Nephron progenitor cell (in vitro differentiated cells): ENCODE results near the gene OR51M1.
"Not testable (repeated sequence)": the region's sequence is repeated elsewhere in the genome, so short reads cannot be mapped to it uniquely, and the experiment has no call there.

ENCODE experiments used
- DNase-seq: peaks from one replicate; pipeline ENCODE4 v3.0.0; 2021
- H3K27ac Mint-ChIP-seq: 2 replicates; pipeline ENCODE4 v1.8.0; 2021; ENCODE audit warnings: mild to moderate bottlenecking, moderate library complexity, mixed read lengths
- H3K27me3 Mint-ChIP-seq: 2 replicates; pipeline ENCODE4 v1.8.0; 2021; ENCODE audit warnings: mild to moderate bottlenecking, low read depth, mixed read lengths; ENCODE audit not compliant: poor library complexity
- H3K36me3 Mint-ChIP-seq: 2 replicates; pipeline ENCODE4 v1.8.0; 2021; ENCODE audit warnings: low read depth, mixed read lengths
- H3K4me1 Mint-ChIP-seq: 2 replicates; pipeline ENCODE4 v1.8.0; 2021; ENCODE audit warnings: mixed read lengths
- H3K4me3 Mint-ChIP-seq: 2 replicates; pipeline ENCODE4 v1.8.0; 2021; ENCODE audit warnings: mild to moderate bottlenecking, moderate library complexity, mixed read lengths
- H3K9me3 Mint-ChIP-seq: 2 replicates; pipeline ENCODE4 v1.8.0; 2021; ENCODE audit warnings: mild to moderate bottlenecking, moderate library complexity, mixed read lengths
- CTCF ChIP-seq: fragments of 200-600 bp; sonication (generic); IDR thresholded peaks from 2 replicates; pipeline ENCODE4 v1.5.0; 2021; ENCODE audit warnings: antibody characterized with exemption

The OR51M1 gene

GRCh38 chr11:5383576-5383975 is at the start of gene OR51M1:
TSS of gene OR51M1 (plus strand) at chr11:5383812. CDS start at chr11:5389399, 5,587 bp downstream.
- Mint-ChIP-seq H3K27me3 (no peaks in the 10 kb centered on the region), H3K4me3 (no peak within 1 kb of the TSS), H3K4me1 (peaks cover 8% of the 10 kb centered on the region), H3K36me3 (no peaks in the 10 kb centered on the region), H3K27ac (no peak within 1 kb of the TSS), H3K9me3 (no peaks in the 10 kb centered on the region)
- TF ChIP-seq CTCF: no peak
- DNase-seq: no peak

GRCh38 chr11:5335170-5335569 is 48.4 kb upstream of the OR51M1 start:
- no peak for TF ChIP-seq CTCF
- Mint-ChIP-seq H3K27ac (no peak overlapping the region), H3K27me3 (peaks cover 11% of the 10 kb centered on the region), H3K9me3 (no peaks in the 10 kb centered on the region), H3K4me3 (no peak overlapping the region), H3K4me1 (no peaks in the 10 kb centered on the region), H3K36me3 (no peaks in the 10 kb centered on the region)
- DNase-seq: no peak

- H3K9me3 Mint-ChIP-seq: no peaks in the 10 kb centered on the region
- DNase-seq: no peak
- no peak overlapping the region for H3K4me3 Mint-ChIP-seq
- H3K27ac Mint-ChIP-seq: no peak overlapping the region
- H3K36me3 Mint-ChIP-seq: no peaks in the 10 kb centered on the region
- H3K4me1 Mint-ChIP-seq: no peaks in the 10 kb centered on the region
- TF ChIP-seq CTCF: no peak
- peaks cover 11% of the 10 kb centered on the region for H3K27me3 Mint-ChIP-seq
Observed at GRCh38 chr11:5336331-5336730, 47.3 kb upstream of the OR51M1 start.

GRCh38 chr11:5337253-5337652 is 46.4 kb upstream of the OR51M1 start:
- H3K9me3 Mint-ChIP-seq, H3K4me1 Mint-ChIP-seq, H3K27ac Mint-ChIP-seq, DNase-seq, H3K36me3 Mint-ChIP-seq, H3K4me3 Mint-ChIP-seq: not testable (repeated sequence)
- H3K27me3 Mint-ChIP-seq: peaks cover 11% of the 10 kb centered on the region

- DNase-seq: no peak
- no peaks in the 10 kb centered on the region for H3K4me1 Mint-ChIP-seq
- H3K36me3 Mint-ChIP-seq: no peaks in the 10 kb centered on the region
- TF ChIP-seq CTCF: no peak
- H3K27ac Mint-ChIP-seq: no peak overlapping the region
- no peak overlapping the region for H3K4me3 Mint-ChIP-seq
- no peaks in the 10 kb centered on the region for H3K9me3 Mint-ChIP-seq
- H3K27me3 Mint-ChIP-seq: peaks cover 14% of the 10 kb centered on the region
Observed at GRCh38 chr11:5339771-5340322, 43.8 kb upstream of the OR51M1 start.

GRCh38 chr11:5343474-5344335 is 39.9 kb upstream of the OR51M1 start, which contains the start of gene OR51B5:
TSS of gene OR51B5 (minus strand) at chr11:5343524. CDS start at chr11:5343524, 0 bp downstream.
- no peak for DNase-seq
- no peaks in the 10 kb centered on the region for H3K36me3 Mint-ChIP-seq
- H3K27me3 Mint-ChIP-seq: peaks cover 10% of the 10 kb centered on the region
- H3K4me3 Mint-ChIP-seq: no peak within 1 kb of the TSS
- no peak for TF ChIP-seq CTCF
- no peaks in the 10 kb centered on the region for H3K4me1 Mint-ChIP-seq
- H3K9me3 Mint-ChIP-seq: no peaks in the 10 kb centered on the region
- H3K27ac Mint-ChIP-seq: no peak within 1 kb of the TSS
